BE2C (cell line): Measurements from ENCODE around the gene TBC1D4.
"Not testable (repeated sequence)": the region's sequence is repeated elsewhere in the genome, so short reads cannot be mapped to it uniquely, and the experiment has no call there.

ENCODE experiments used
- DNase-seq: peaks from one replicate; pipeline ENCODE4 v3.0.0-alpha.2; 2020
- H3K27me3 ChIP-seq: fragments of 250-450 bp; sonication (Bioruptor Pico); 2 replicates; pipeline ENCODE4 v1.5.1; 2020; ENCODE audit warnings: mild to moderate bottlenecking
- H3K36me3 ChIP-seq: fragments of 250-450 bp; sonication (Bioruptor Pico); 2 replicates; pipeline ENCODE4 v1.5.1; 2020; ENCODE audit warnings: mild to moderate bottlenecking
- H3K4me1 ChIP-seq: fragments of 250-450 bp; sonication (Bioruptor Pico); 2 replicates; pipeline ENCODE4 v1.5.1; 2020
- H3K4me3 ChIP-seq: 2 replicates; pipeline ENCODE4 v1.5.1; 2011; ENCODE audit warnings: low read depth, low read length
- H3K9me3 ChIP-seq: fragments of 250-450 bp; sonication (Bioruptor Pico); 2 replicates; pipeline ENCODE4 v1.5.1; 2020
- TF ChIP-seq, protein P1 (sequence below): IDR thresholded peaks from 2 replicates; pipeline ENCODE4 v1.5.1; 2012; ENCODE audit warnings: mild to moderate bottlenecking, low read depth, low read length

The TBC1D4 gene

DNA sequence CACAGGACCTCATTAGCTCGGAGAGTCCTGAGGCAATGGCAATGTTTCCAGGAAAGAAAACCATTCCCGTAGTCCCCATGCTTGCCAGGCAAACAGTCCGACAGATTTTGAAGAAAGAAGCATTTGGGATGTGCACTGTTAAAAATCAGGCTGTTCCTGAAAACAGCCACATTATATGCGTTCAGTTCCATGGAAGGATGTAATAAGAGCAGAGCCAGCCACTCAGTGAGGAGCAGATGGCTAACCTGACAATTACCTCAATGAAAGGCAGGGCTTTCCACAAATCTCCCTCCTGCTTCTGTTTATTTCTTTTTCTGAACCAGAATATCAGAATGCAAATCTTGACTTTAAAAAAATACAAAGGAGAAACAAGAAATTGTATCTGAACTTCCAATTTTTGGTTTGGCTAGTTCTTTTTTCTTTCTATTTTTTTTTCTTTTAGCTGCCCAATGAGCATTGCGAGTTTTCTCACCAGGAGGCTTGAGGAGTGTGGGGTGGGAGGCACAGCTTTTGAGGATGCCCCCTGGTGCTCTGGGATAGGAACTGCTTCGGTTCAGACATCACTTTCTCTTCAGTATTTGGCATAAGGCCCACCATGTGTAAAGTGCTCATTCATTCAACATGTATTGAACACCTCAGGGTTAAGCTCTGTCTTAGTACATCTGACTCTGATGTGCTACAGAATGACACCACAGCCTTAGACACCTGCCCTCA, 124.2 kb downstream of the TBC1D4 start:
- Histone ChIP-seq H3K27me3 (no peaks in the 10 kb centered on the region), H3K4me3 (no peak overlapping the region), H3K4me1 (no peaks in the 10 kb centered on the region), H3K9me3 (no peaks in the 10 kb centered on the region), H3K36me3 (peaks cover 49% of the 10 kb centered on the region)
- TF ChIP-seq, protein P1, sequence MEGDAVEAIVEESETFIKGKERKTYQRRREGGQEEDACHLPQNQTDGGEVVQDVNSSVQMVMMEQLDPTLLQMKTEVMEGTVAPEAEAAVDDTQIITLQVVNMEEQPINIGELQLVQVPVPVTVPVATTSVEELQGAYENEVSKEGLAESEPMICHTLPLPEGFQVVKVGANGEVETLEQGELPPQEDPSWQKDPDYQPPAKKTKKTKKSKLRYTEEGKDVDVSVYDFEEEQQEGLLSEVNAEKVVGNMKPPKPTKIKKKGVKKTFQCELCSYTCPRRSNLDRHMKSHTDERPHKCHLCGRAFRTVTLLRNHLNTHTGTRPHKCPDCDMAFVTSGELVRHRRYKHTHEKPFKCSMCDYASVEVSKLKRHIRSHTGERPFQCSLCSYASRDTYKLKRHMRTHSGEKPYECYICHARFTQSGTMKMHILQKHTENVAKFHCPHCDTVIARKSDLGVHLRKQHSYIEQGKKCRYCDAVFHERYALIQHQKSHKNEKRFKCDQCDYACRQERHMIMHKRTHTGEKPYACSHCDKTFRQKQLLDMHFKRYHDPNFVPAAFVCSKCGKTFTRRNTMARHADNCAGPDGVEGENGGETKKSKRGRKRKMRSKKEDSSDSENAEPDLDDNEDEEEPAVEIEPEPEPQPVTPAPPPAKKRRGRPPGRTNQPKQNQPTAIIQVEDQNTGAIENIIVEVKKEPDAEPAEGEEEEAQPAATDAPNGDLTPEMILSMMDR: peak; percentile 86
- peak; percentile 63 for DNase-seq

DNA sequence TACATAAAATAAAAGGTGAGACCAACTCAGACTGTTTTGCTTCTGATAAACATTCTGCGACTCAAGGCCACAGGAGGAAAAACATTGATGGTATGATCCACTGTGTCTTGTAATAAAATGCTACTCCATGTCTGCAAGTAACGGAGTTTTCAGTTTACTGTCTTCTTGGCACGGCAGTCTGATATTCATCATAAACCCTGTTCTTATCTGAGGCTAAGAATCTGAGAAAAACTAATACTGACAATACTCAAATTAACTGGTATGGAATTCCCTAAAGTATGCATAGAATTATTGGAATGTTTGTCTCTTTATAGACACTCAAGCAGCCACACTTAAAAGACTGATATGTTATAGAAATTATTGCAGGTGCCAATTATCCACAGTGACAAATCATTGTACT, 125.5 kb downstream of the TBC1D4 start:
- TF ChIP-seq, protein P1: no peak
- DNase-seq: no peak
- Histone ChIP-seq H3K4me1 (no peaks in the 10 kb centered on the region), H3K4me3 (no peak overlapping the region), H3K9me3 (no peaks in the 10 kb centered on the region), H3K27me3 (no peaks in the 10 kb centered on the region), H3K36me3 (peaks cover 51% of the 10 kb centered on the region)

DNA sequence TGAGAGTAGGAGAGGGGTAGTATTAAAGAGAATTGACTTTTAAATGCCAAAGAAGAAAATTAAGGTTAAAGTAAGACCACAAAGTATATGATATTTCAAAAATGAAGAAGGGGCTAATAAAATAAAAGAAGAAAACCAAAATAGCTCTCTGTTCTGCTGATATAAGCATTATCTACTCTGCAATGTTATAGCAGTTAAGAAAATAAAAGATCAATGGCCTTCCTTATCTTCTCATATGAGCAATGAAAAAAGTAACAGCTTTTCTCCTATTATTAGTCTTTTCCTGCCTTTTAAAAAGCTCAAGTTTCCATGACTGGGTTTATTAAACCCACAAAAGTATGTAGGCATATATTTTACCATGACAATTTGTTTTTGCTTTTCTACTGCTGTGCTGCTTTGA, 126.4 kb downstream of the TBC1D4 start:
- Histone ChIP-seq H3K4me3 (no peak overlapping the region), H3K4me1 (no peaks in the 10 kb centered on the region), H3K27me3 (no peaks in the 10 kb centered on the region), H3K9me3 (no peaks in the 10 kb centered on the region), H3K36me3 (peaks cover 51% of the 10 kb centered on the region)
- TF ChIP-seq, protein P1: no peak
- no peak for DNase-seq

DNA sequence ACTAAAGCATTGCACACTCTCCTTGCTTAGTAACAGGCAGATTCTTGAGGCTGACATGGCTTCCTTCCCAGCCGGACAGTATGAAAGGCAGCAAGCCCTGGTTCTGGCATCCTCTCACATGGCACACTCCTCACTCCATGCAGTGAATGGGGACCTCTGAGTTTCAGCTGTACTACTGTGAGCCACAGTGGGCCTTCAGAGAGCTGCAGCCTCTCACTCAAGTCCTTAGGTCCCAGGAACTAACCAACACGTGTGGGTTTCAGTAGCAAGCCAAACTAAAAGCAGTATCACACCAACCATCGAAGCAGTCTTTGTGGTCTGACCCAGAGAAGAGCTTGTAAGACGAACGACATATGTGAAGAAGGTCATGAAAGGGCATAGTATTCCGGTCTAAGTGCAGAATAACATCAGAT, 128.2 kb downstream of the TBC1D4 start:
- H3K4me3 ChIP-seq: no peak overlapping the region
- TF ChIP-seq, protein P1: no peak
- no peaks in the 10 kb centered on the region for H3K27me3 ChIP-seq
- no peaks in the 10 kb centered on the region for H3K9me3 ChIP-seq
- no peak for DNase-seq
- H3K4me1 ChIP-seq: no peaks in the 10 kb centered on the region
- H3K36me3 ChIP-seq: peaks cover 51% of the 10 kb centered on the region

DNA sequence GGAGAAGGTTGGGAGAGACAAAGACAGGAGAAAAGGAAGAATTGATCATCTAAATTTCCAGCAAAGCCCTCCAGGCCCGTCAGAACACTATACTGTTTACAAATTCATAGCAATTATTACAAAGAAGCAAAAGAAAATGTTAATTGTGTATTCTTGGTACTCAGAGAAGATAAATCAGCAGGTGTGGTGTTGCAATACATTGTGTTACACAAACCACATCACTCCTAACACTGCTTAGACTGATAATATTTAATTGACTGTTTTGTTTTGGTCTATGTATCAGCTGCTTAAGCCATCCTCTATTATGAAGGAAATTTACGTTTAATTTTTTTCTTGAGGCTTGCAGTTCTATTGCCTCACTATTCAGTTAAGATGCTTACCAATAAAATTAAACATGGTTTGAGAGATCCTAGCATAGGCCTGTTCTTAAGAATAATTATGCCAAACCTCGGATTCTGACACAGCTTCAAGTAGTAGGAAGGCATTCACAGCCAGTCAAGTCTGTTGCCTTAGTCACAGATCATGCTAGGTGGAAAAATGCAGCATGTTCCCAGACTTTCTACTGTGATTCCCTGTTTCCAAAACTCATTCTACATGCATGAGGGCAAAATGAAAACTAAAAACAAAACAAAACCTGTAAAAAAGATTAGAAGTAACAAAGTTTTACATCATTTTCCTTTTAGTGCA, 129.2 kb downstream of the TBC1D4 start:
- peaks cover 59% of the 10 kb centered on the region for H3K36me3 ChIP-seq
- no peaks in the 10 kb centered on the region for H3K4me1 ChIP-seq
- no peaks in the 10 kb centered on the region for H3K9me3 ChIP-seq
- DNase-seq: no peak
- H3K4me3 ChIP-seq: no peak overlapping the region
- H3K27me3 ChIP-seq: no peaks in the 10 kb centered on the region
- TF ChIP-seq, protein P1: no peak

DNA sequence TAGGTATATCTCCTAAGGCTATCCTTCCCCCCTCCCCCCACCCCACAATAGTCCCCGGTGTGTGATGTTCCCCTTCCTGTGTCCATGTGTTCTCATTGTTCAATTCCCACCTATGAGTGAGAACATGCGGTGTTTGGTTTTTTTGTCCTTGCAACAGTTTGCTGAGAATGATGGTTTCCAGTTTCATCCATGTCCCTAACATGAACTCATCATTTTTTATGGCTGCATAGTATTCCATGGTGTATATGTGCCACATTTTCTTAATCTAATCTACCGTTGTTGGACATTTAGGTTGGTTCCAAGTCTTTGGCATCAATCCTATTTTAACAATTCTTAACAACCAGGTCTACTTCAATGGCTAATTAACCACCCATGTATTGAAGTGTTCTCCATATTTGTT, 130.4 kb downstream of the TBC1D4 start:
- H3K4me1 ChIP-seq, H3K4me3 ChIP-seq, H3K9me3 ChIP-seq, H3K27me3 ChIP-seq, DNase-seq: not testable (repeated sequence)
- peaks cover 57% of the 10 kb centered on the region for H3K36me3 ChIP-seq
